Measurements from ENCODE around the gene MTCP1. TPM values are rescaled to one million over a fixed set of nuclear protein-coding genes. Genes with fewer than 3 reads are reported as not detected.

Gene MTCP1
- total and polyA plus RNA-seq, 9 of the 15 experiments (the other 6 are each of a cell fraction or from before 2014, with no cell fraction given): 12.7 to 28.0 (median 22.9) TPM

GRCh38 chrX:155056471-155056870, 14.5 kb downstream of the MTCP1 start:
- intact Hi-C loops (cut with micrococcal nuclease): no loop called here
- H3K4me1 ChIP-seq (replicated peaks in 1 of 2; ENCODE audit: control insufficient read depth in 2 of 2, insufficient read depth in 2 of 2, low read length in 2 of 2): peaks cover 0 to 9% of the 10 kb centered on the region in 2 experiments; a peak in 3 of 5 replicates
- H3K4me3 ChIP-seq: no peak overlapping the region
- in situ Hi-C loops (cut with MboI): loop anchor here (5.0 kb wide), 1 partner anchor 74 kb away; no protein-coding TSS in a partner anchor
- peak in 1 of 2 experiments; percentile 79; a peak in 1 of 4 replicates for TF ChIP-seq SRF (CRISPR knock-in tag; IDR thresholded peaks at IDR 0.05)
- no peak for TF ChIP-seq DIDO1 (tag; IDR thresholded peaks at IDR 0.05; ENCODE audit: low read depth)
- WGBS (ENCODE audit: insufficient coverage, low coverage, missing lambda C conversion rate): 71% methylated on average over 1 of the region's 1 CpG
- no peak for ATAC-seq
- H4K20me1 ChIP-seq (replicated peaks; ENCODE audit: control insufficient read depth, insufficient read depth, low read length): no peaks in the 10 kb centered on the region
- no peak for FAIRE-seq
- CTCF ChIA-PET (ENCODE audit: low intra/inter-chr PET ratio): interaction anchor here (0.9 to 3.0 kb wide), 3 partner anchors 69 to 139 kb away, joined by 3 to 21 read pairs (median 15); no protein-coding TSS in a partner anchor
- peaks cover 60% of the 10 kb centered on the region; the same call in 2 of the 3 replicates for H3K36me3 ChIP-seq (ENCODE audit: control insufficient read depth, insufficient read depth, low read length)
- no peak overlapping the region for H3K9ac ChIP-seq (ENCODE audit: insufficient read depth in 1 of 2, low read depth in 2 of 2, low read length in 2 of 2)
- no peaks in the 10 kb centered on the region for H3K79me2 ChIP-seq (ENCODE audit: control insufficient read depth, insufficient read depth, low read length)
- H3K9me1 ChIP-seq (ENCODE audit: control insufficient read depth, insufficient read depth, low read length): no peaks in the 10 kb centered on the region
- H3K4me2 ChIP-seq (ENCODE audit: insufficient read depth, low read length): no peak overlapping the region
- no peak overlapping the region for H2AFZ ChIP-seq (ENCODE audit: low read depth, low read length)
- H3K27ac ChIP-seq (ENCODE audit: extremely low read depth, low read depth, low read length): no peak overlapping the region
- no peaks in the 10 kb centered on the region for H3K27me3 ChIP-seq (ENCODE audit: control insufficient read depth in 2 of 2, insufficient read depth in 2 of 2, low read length in 2 of 2)
- no TSS peak for BruUV-seq (replicated peaks)
- DNase-seq (ENCODE audit: extremely low read depth in 1 of 4, low spot score in 3 of 4): no peak
- H3K9me3 ChIP-seq (replicated peaks; ENCODE audit: control insufficient read depth, insufficient read depth, low read depth, low read length): no peaks in the 10 kb centered on the region
- POLR2A ChIA-PET: interaction anchor here (1.1 kb wide), 1 partner anchor 72 kb away, joined by 4 read pairs; no protein-coding TSS in a partner anchor

DNA sequence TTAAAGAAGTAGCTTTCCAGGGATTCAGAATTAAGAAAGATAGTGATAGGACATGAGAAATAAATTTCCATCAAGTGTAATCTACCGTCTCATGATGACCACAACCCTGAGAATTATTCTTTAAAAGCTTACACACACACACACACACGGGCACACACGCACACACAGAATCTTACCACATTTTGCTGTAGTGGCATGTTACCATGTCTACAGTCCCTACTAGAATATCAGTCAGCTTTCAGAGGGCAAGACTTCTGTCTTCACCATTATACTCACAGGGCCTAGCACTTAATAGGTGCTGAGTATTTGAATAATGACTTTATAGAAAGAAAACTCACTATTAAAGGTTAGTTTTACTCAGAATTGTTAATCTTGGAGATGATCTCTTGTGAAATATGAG, 15.4 kb downstream of the MTCP1 start:
- peaks cover 57% of the 10 kb centered on the region; the same call in 2 of the 3 replicates for H3K36me3 ChIP-seq (ENCODE audit: control insufficient read depth, insufficient read depth, low read length)
- ATAC-seq: no peak
- in situ Hi-C loops (cut with MboI) (loop anchor here (5.0 kb wide), 1 partner anchor 73 kb away; no protein-coding TSS in a partner anchor), intact Hi-C loops (cut with micrococcal nuclease) (no loop called here)
- no peaks in the 10 kb centered on the region for H4K20me1 ChIP-seq (replicated peaks; ENCODE audit: control insufficient read depth, insufficient read depth, low read length)
- H3K9me1 ChIP-seq (ENCODE audit: control insufficient read depth, insufficient read depth, low read length): no peaks in the 10 kb centered on the region
- POLR2A ChIA-PET: no interaction called here
- H3K27me3 ChIP-seq (ENCODE audit: control insufficient read depth in 2 of 2, insufficient read depth in 2 of 2, low read length in 2 of 2): no peaks in the 10 kb centered on the region
- peaks cover 0 to 9% of the 10 kb centered on the region in 2 experiments; a peak in 3 of 5 replicates for H3K4me1 ChIP-seq (replicated peaks in 1 of 2; ENCODE audit: control insufficient read depth in 2 of 2, insufficient read depth in 2 of 2, low read length in 2 of 2)
- no peaks in the 10 kb centered on the region for H3K79me2 ChIP-seq (ENCODE audit: control insufficient read depth, insufficient read depth, low read length)
- H3K27ac ChIP-seq (ENCODE audit: extremely low read depth, low read depth, low read length): no peak overlapping the region
- H3K4me2 ChIP-seq (ENCODE audit: insufficient read depth, low read length): no peak overlapping the region
- WGBS (ENCODE audit: insufficient coverage, low coverage, missing lambda C conversion rate): 94% methylated on average over 3 of the region's 3 CpGs
- CTCF ChIA-PET (ENCODE audit: low intra/inter-chr PET ratio): interaction anchor here (3.0 kb wide), 1 partner anchor 68 kb away, joined by 21 read pairs; no protein-coding TSS in a partner anchor
- DNase-seq (ENCODE audit: extremely low read depth in 1 of 4, low spot score in 3 of 4): no peak
- H3K9ac ChIP-seq (ENCODE audit: insufficient read depth in 1 of 2, low read depth in 2 of 2, low read length in 2 of 2): no peak overlapping the region
- no peak overlapping the region for H2AFZ ChIP-seq (ENCODE audit: low read depth, low read length)
- no peaks in the 10 kb centered on the region for H3K9me3 ChIP-seq (replicated peaks; ENCODE audit: control insufficient read depth, insufficient read depth, low read depth, low read length)
- no peak overlapping the region for H3K4me3 ChIP-seq
- BruUV-seq (replicated peaks): no TSS peak
- no peak for FAIRE-seq
- TF ChIP-seq RREB1 (CRISPR knock-in tag; IDR thresholded peaks at IDR 0.05) (no peak), MXI1 (IDR thresholded peaks at IDR 0.05; ENCODE audit: low read depth, low read length) (no peak), ZNF79 (CRISPR knock-in tag; IDR thresholded peaks at IDR 0.05; ENCODE audit: low read depth) (no peak), TGIF2 (CRISPR knock-in tag; IDR thresholded peaks at IDR 0.05) (no peak), IRF1 (CRISPR knock-in tag; IDR thresholded peaks at IDR 0.05; ENCODE audit: borderline replicate concordance) (no peak), TRIM24 (IDR thresholded peaks at IDR 0.05) (no peak), MCM5 (IDR thresholded peaks at IDR 0.05; ENCODE audit: low read depth) (no peak)
